CD4-positive, alpha-beta memory T cell (primary cell): Measurements from ENCODE around the gene UTP25. TPM values are rescaled to one million over a fixed set of nuclear protein-coding genes. Genes with fewer than 3 reads are reported as not detected.

ENCODE experiments used
- CTCF ChIA-PET: fragments of 350-600 bp; sonication (Branson Sonifier 250); formaldehyde crosslinking; loops from one replicate; lab custom pipeline; 2021; ENCODE audit warnings: inconsistent platforms; ENCODE audit not compliant: partially characterized antibody; lab: Charles Lee
- POLR2A ChIA-PET: fragments of 350-600 bp; sonication (Branson Sonifier 250); formaldehyde crosslinking; loops from one replicate; lab custom pipeline; 2021; ENCODE audit not compliant: partially characterized antibody; lab: Charles Lee
- DNase-seq, 5 donors: peaks; one replicate each; pipeline versions ENCODE4 v3.0.0 to v3.0.0-alpha.2; 2020 to 2022; ENCODE audit warnings: mixed read lengths in 1 of 5
- H3K27ac ChIP-seq: one replicate; pipeline ENCODE4 v1.7.0; 2013; ENCODE audit warnings: low read depth, low read length
- H3K27me3 ChIP-seq: 2 replicates; pipeline ENCODE4 v1.7.0; 2013; ENCODE audit warnings: mild to moderate bottlenecking, low read length, moderate library complexity; ENCODE audit not compliant: insufficient read depth
- H3K36me3 ChIP-seq: 2 replicates; pipeline ENCODE4 v1.7.0; 2013; ENCODE audit warnings: mild to moderate bottlenecking, low read length, moderate library complexity; ENCODE audit not compliant: insufficient read depth
- H3K4me1 ChIP-seq: 2 replicates; pipeline ENCODE4 v1.7.0; 2013; ENCODE audit warnings: mild to moderate bottlenecking, low read length, moderate library complexity; ENCODE audit not compliant: insufficient read depth
- H3K4me3 ChIP-seq, 2 donors: one replicate each; pipeline ENCODE4 v1.7.0; 2013; ENCODE audit warnings: low read length in 2 of 2, mild to moderate bottlenecking in 1 of 2
- H3K9me3 ChIP-seq, 2 donors: one replicate each; pipeline ENCODE4 v1.7.0; 2013; ENCODE audit warnings: low read length in 2 of 2, control low read depth in 1 of 2; ENCODE audit not compliant: control insufficient read depth in 1 of 2
- H3K27ac Mint-ChIP-seq, 7 donors: one replicate each; pipeline ENCODE4 v1.8.0; 2020 to 2021; ENCODE audit warnings: mixed read lengths in 7 of 7, mild to moderate bottlenecking in 6 of 7, inconsistent platforms in 3 of 7, moderate library complexity in 3 of 7
- H3K27me3 Mint-ChIP-seq, 2 donors: one replicate each; pipeline ENCODE4 v1.8.0; 2020 to 2021; ENCODE audit warnings: mixed read lengths in 2 of 2
- H3K36me3 Mint-ChIP-seq, 2 donors: one replicate each; pipeline ENCODE4 v1.8.0; 2020 to 2021; ENCODE audit warnings: mixed read lengths in 2 of 2, inconsistent platforms in 1 of 2, mild to moderate bottlenecking in 1 of 2
- H3K4me1 Mint-ChIP-seq, 4 donors: one replicate each; pipeline ENCODE4 v1.8.0; 2020 to 2021; ENCODE audit warnings: mixed read lengths in 4 of 4, mild to moderate bottlenecking in 1 of 4
- H3K4me3 Mint-ChIP-seq, 8 donors: one replicate each; pipeline ENCODE4 v1.8.0; 2020 to 2021; ENCODE audit warnings: mixed read lengths in 8 of 8, mild to moderate bottlenecking in 7 of 8, moderate library complexity in 6 of 8, inconsistent platforms in 3 of 8
- H3K9me3 Mint-ChIP-seq, 8 donors: one replicate each; pipeline ENCODE4 v1.8.0; 2020 to 2021; ENCODE audit warnings: mixed read lengths in 8 of 8, mild to moderate bottlenecking in 5 of 8, inconsistent platforms in 3 of 8, moderate library complexity in 1 of 8
- intact Hi-C: fragments of 100-400 bp; cut with micrococcal nuclease; formaldehyde crosslinking; loops from one replicate; pipeline ENCODE4 v1.15.1; 2023
- polyA plus RNA-seq, 2 donors: library from polyadenylated mRNA; unstranded; fragments of 300-500 nt; fragmentation: Illumina TruSeq; gene quantifications; one replicate each; pipeline ENCODE4 v1.2.3, GENCODE V29; 2021
- total RNA-seq, 2 experiments: library from RNA; stranded (reverse); gene quantifications; one replicate each; pipeline ENCODE4 v1.2.3, GENCODE V29; 2021

The UTP25 gene
- total and polyA plus RNA-seq, 4 experiments from 2014 or later: 3.7 to 13.6 (median 9.4) TPM

DNA sequence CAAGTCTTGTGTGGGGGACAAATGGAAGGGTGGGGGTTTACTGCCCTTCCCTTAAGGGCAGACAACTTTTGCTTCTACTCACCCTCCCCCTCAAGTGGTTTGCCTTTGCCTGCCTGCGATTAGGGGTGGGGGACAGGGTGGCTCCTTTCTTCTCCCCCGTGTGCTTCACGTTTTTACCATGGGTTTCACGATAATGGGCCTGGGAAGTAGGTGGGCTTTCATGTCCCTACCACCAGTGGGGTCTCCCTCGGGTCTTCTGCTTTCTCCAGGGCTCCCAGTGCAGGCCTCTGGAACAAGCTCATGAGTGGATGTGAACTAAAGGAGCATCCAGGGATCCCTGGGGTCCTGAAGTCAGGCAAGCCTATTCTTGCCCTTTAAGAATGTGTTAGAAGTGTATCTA, 21.6 kb downstream of the UTP25 start:
- H3K9me3 Mint-ChIP-seq: no peaks in the 10 kb centered on the region
- no peak for DNase-seq
- no peaks in the 10 kb centered on the region for H3K27me3 Mint-ChIP-seq
- H3K4me3 Mint-ChIP-seq: no peak overlapping the region
- no peak overlapping the region for H3K27ac ChIP-seq
- peaks cover 0 to 6% (median 4%) of the 10 kb centered on the region in 4 donors for H3K4me1 Mint-ChIP-seq
- POLR2A ChIA-PET: no interaction called here
- H3K27me3 ChIP-seq: no peaks in the 10 kb centered on the region
- H3K36me3 Mint-ChIP-seq: peaks cover 59 to 82% of the 10 kb centered on the region in 2 donors
- CTCF ChIA-PET: interaction anchor here (0.6 to 3.6 kb wide), 3 partner anchors 11 to 43 kb away, joined by 3 to 20 read pairs (median 14); no protein-coding TSS in a partner anchor
- no peaks in the 10 kb centered on the region for H3K4me1 ChIP-seq
- peak overlapping the region in 1 of 7 donors; percentile 64 for H3K27ac Mint-ChIP-seq
- intact Hi-C loops: no loop called here
- H3K4me3 ChIP-seq: no peak overlapping the region
- peaks cover 48% of the 10 kb centered on the region for H3K36me3 ChIP-seq
- H3K9me3 ChIP-seq: no peaks in the 10 kb centered on the region

- Mint-ChIP-seq H3K27ac (peak overlapping the region in 4 of 7 donors; percentile 8 to 55 (median 30)), H3K9me3 (no peaks in the 10 kb centered on the region), H3K4me3 (no peak overlapping the region), H3K36me3 (peaks cover 58 to 80% of the 10 kb centered on the region in 2 donors), H3K4me1 (peaks cover 0 to 6% (median 5%) of the 10 kb centered on the region in 4 donors), H3K27me3 (no peaks in the 10 kb centered on the region)
- Histone ChIP-seq H3K4me3 (no peak overlapping the region), H3K9me3 (no peaks in the 10 kb centered on the region), H3K27me3 (no peaks in the 10 kb centered on the region), H3K4me1 (no peaks in the 10 kb centered on the region), H3K27ac (no peak overlapping the region), H3K36me3 (peaks cover 40% of the 10 kb centered on the region)
- CTCF ChIA-PET: interaction anchor here (2.5 to 3.6 kb wide), 2 partner anchors 10 to 27 kb away, joined by 14 to 20 read pairs; no protein-coding TSS in a partner anchor
- POLR2A ChIA-PET: no interaction called here
- no peak for DNase-seq
- intact Hi-C loops: no loop called here
Measured at GRCh38 chr1:209850342-209850979, 22.7 kb downstream of the UTP25 start.

- H3K9me3 ChIP-seq: no peaks in the 10 kb centered on the region
- ChIA-PET CTCF (interaction anchor here (1.2 kb wide), 2 partner anchors 455 to 460 kb away, joined by 3 read pairs; no protein-coding TSS in a partner anchor), POLR2A (no interaction called here)
- intact Hi-C loops: no loop called here
- no peak overlapping the region for H3K27ac ChIP-seq
- H3K4me1 Mint-ChIP-seq: peaks cover 0 to 2% (median 1%) of the 10 kb centered on the region in 4 donors
- no peak for DNase-seq
- H3K9me3 Mint-ChIP-seq: no peaks in the 10 kb centered on the region
- peaks cover 37% of the 10 kb centered on the region for H3K36me3 ChIP-seq
- H3K27me3 Mint-ChIP-seq: no peaks in the 10 kb centered on the region
- H3K27me3 ChIP-seq: no peaks in the 10 kb centered on the region
- H3K4me3 ChIP-seq: no peak overlapping the region
- no peaks in the 10 kb centered on the region for H3K4me1 ChIP-seq
- H3K27ac Mint-ChIP-seq: peak overlapping the region in 2 of 7 donors; percentile 16 to 19
- H3K36me3 Mint-ChIP-seq: peaks cover 41 to 61% of the 10 kb centered on the region in 2 donors
- no peak overlapping the region for H3K4me3 Mint-ChIP-seq
Measured at GRCh38 chr1:209853676-209854075, 25.9 kb downstream of the UTP25 start.

- Mint-ChIP-seq H3K27ac (peak overlapping the region in 2 of 7 donors; percentile 30 to 59), H3K4me3 (no peak overlapping the region), H3K27me3 (no peaks in the 10 kb centered on the region), H3K36me3 (peaks cover 39 to 60% of the 10 kb centered on the region in 2 donors), H3K4me1 (peaks cover 0 to 2% (median 1%) of the 10 kb centered on the region in 4 donors), H3K9me3 (no peaks in the 10 kb centered on the region)
- peaks cover 32% of the 10 kb centered on the region for H3K36me3 ChIP-seq
- H3K27ac ChIP-seq: no peak overlapping the region
- ChIA-PET CTCF (interaction anchor here (1.2 to 1.5 kb wide), 3 partner anchors 31 to 459 kb away, joined by 3 read pairs; no protein-coding TSS in a partner anchor), POLR2A (no interaction called here)
- intact Hi-C loops: no loop called here
- no peaks in the 10 kb centered on the region for H3K9me3 ChIP-seq
- H3K4me3 ChIP-seq: no peak overlapping the region
- no peaks in the 10 kb centered on the region for H3K27me3 ChIP-seq
- no peaks in the 10 kb centered on the region for H3K4me1 ChIP-seq
- DNase-seq: no peak
Measured at GRCh38 chr1:209854196-209854595, 26.4 kb downstream of the UTP25 start.

GRCh38 chr1:209855006-209855405, 27.2 kb downstream of the UTP25 start:
- ChIA-PET POLR2A (no interaction called here), CTCF (interaction anchor here (1.3 to 1.5 kb wide), 3 partner anchors 8 to 31 kb away, joined by 3 read pairs; no protein-coding TSS in a partner anchor)
- H3K4me1 ChIP-seq: no peaks in the 10 kb centered on the region
- intact Hi-C loops: no loop called here
- Mint-ChIP-seq H3K4me3 (no peak overlapping the region), H3K27ac (peak overlapping the region in 1 of 7 donors; percentile 60), H3K9me3 (no peaks in the 10 kb centered on the region), H3K27me3 (no peaks in the 10 kb centered on the region), H3K36me3 (peaks cover 35 to 55% of the 10 kb centered on the region in 2 donors), H3K4me1 (peaks cover 0 to 2% (median 1%) of the 10 kb centered on the region in 4 donors)
- H3K36me3 ChIP-seq: peaks cover 25% of the 10 kb centered on the region
- DNase-seq: no peak
- no peaks in the 10 kb centered on the region for H3K9me3 ChIP-seq
- no peaks in the 10 kb centered on the region for H3K27me3 ChIP-seq
- H3K4me3 ChIP-seq: no peak overlapping the region
- no peak overlapping the region for H3K27ac ChIP-seq

DNA sequence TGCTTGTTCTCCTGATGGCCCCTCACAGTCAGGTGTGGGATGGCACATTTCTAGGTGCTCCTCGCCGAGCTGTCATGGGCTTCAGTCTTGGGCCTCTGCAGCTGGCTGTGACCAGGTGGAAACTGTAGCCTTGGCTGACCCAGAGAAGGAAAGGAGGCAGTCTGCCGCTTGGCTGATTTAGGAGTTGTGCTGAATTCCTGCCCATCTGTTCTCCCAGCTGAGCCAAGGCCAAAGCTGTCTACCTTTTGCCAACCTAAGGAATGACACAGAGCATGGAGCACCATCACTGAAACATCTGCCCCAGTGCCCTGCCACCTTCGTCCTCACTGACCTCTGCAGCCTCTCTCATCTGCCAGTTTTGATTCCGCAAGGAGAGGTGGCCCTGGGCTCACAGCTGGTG, 27.9 kb downstream of the UTP25 start:
- Histone ChIP-seq H3K27me3 (no peaks in the 10 kb centered on the region), H3K36me3 (peaks cover 24% of the 10 kb centered on the region), H3K4me3 (no peak overlapping the region), H3K27ac (no peak overlapping the region), H3K4me1 (no peaks in the 10 kb centered on the region), H3K9me3 (no peaks in the 10 kb centered on the region)
- no peaks in the 10 kb centered on the region for H3K27me3 Mint-ChIP-seq
- no peaks in the 10 kb centered on the region for H3K9me3 Mint-ChIP-seq
- H3K4me1 Mint-ChIP-seq: peaks cover 0 to 2% (median 0%) of the 10 kb centered on the region in 4 donors
- intact Hi-C loops: no loop called here
- peaks cover 28 to 49% of the 10 kb centered on the region in 2 donors for H3K36me3 Mint-ChIP-seq
- POLR2A ChIA-PET: no interaction called here
- DNase-seq: no peak
- no peak overlapping the region for H3K27ac Mint-ChIP-seq
- CTCF ChIA-PET: interaction anchor here (1.3 to 1.5 kb wide), 3 partner anchors 8 to 32 kb away, joined by 3 read pairs; no protein-coding TSS in a partner anchor
- no peak overlapping the region for H3K4me3 Mint-ChIP-seq

GRCh38 chr1:209858561-209859103, 30.9 kb downstream of the UTP25 start:
- Histone ChIP-seq H3K27ac (no peak overlapping the region), H3K27me3 (no peaks in the 10 kb centered on the region), H3K9me3 (no peaks in the 10 kb centered on the region), H3K4me1 (no peaks in the 10 kb centered on the region), H3K36me3 (peaks cover 4% of the 10 kb centered on the region), H3K4me3 (no peak overlapping the region)
- no peak overlapping the region for H3K4me3 Mint-ChIP-seq
- ChIA-PET CTCF (interaction anchor here (0.7 to 4.3 kb wide), 8 partner anchors 9 to 541 kb away, joined by 3 to 20 read pairs (median 4); no protein-coding TSS in a partner anchor), POLR2A (no interaction called here)
- no peak for DNase-seq
- H3K9me3 Mint-ChIP-seq: no peaks in the 10 kb centered on the region
- peaks cover 6 to 20% of the 10 kb centered on the region in 2 donors for H3K36me3 Mint-ChIP-seq
- intact Hi-C loops: no loop called here
- peaks cover 0 to 2% (median 0%) of the 10 kb centered on the region in 4 donors for H3K4me1 Mint-ChIP-seq
- no peak overlapping the region for H3K27ac Mint-ChIP-seq
- H3K27me3 Mint-ChIP-seq: peaks cover 5 to 13% of the 10 kb centered on the region in 2 donors
